Measurements from ENCODE around the gene ITGA1. TPM values are rescaled to one million over a fixed set of nuclear protein-coding genes. Genes with fewer than 3 reads are reported as not detected.

ITGA1 gene
- total and polyA plus RNA-seq, 11 donors: 5.5 to 52.0 (median 23.3) TPM

- no peaks in the 10 kb centered on the region for H3K27me3 ChIP-seq
- DNase-seq (no peak), ATAC-seq (peak in 1 of 4 donors; percentile 12)
- TF ChIP-seq CTCF (IDR thresholded peaks at IDR 0.05) (no peak), POLR2A (IDR thresholded peaks at IDR 0.05) (no peak)
- no peak overlapping the region for H3K4me3 ChIP-seq
- no peaks in the 10 kb centered on the region for H3K9me3 ChIP-seq
- WGBS, 4 donors: 94 to 100% (median 95%) methylated on average over 2 of the region's 2 CpGs
- peaks cover 0 to 62% (median 14%) of the 10 kb centered on the region in 9 donors for H3K36me3 ChIP-seq
- H3K4me1 ChIP-seq: peaks cover 0 to 19% (median 5%) of the 10 kb centered on the region in 12 donors
- intact Hi-C loops (cut with DNase I): loop anchor here in 1 of 10 donors (5.0 kb wide), 1 partner anchor 51 kb away; no protein-coding TSS in a partner anchor
- peak overlapping the region in 1 of 12 donors; percentile 50 for H3K27ac ChIP-seq
These were observed 155.6 kb downstream of the ITGA1 start for GRCh38 chr5:52943285-52943684.

GRCh38 chr5:52943808-52944207 is 156.1 kb downstream of the ITGA1 start:
- intact Hi-C loops (cut with DNase I): loop anchor here in 1 of 10 donors (5.0 kb wide), 1 partner anchor 52 kb away; no protein-coding TSS in a partner anchor
- ATAC-seq: peak in 2 of 4 donors; percentile 11 to 22
- peaks cover 0 to 24% (median 6%) of the 10 kb centered on the region in 12 donors for H3K4me1 ChIP-seq

GRCh38 chr5:52945040-52945439 is 157.3 kb downstream of the ITGA1 start:
- peaks cover 0 to 29% (median 6%) of the 10 kb centered on the region in 12 donors for H3K4me1 ChIP-seq
- peaks cover 0 to 60% (median 8%) of the 10 kb centered on the region in 9 donors for H3K36me3 ChIP-seq
- peak overlapping the region in 9 of 12 donors; percentile 12 to 51 (median 33) for H3K4me3 ChIP-seq
- intact Hi-C loops (cut with DNase I): loop anchor here in 1 of 10 donors (5.0 kb wide), 1 partner anchor 1277 kb away; no protein-coding TSS in a partner anchor
- no peak for ATAC-seq
- WGBS, 4 donors: 39 to 54% (median 48%) methylated on average over 4 of the region's 4 CpGs
- DNase-seq: no peak
- H3K9me3 ChIP-seq: no peaks in the 10 kb centered on the region
- H3K27me3 ChIP-seq: no peaks in the 10 kb centered on the region
- TF ChIP-seq CTCF (IDR thresholded peaks at IDR 0.05) (no peak), POLR2A (IDR thresholded peaks at IDR 0.05) (no peak)
- peak overlapping the region in 4 of 12 donors; percentile 23 to 50 (median 34) for H3K27ac ChIP-seq

More at GRCh38 chr5:52943808-52944207, 156.1 kb downstream of the ITGA1 start:
- WGBS, 4 donors: 86 to 97% (median 91%) methylated on average over 1 to 7 of the region's 7 CpGs
- peaks cover 0 to 59% (median 11%) of the 10 kb centered on the region in 9 donors for H3K36me3 ChIP-seq
- no peaks in the 10 kb centered on the region for H3K27me3 ChIP-seq
- peak in 1 of 5 donors; percentile 37 for DNase-seq
- H3K27ac ChIP-seq: peak overlapping the region in 1 of 12 donors; percentile 50
- no peak overlapping the region for H3K4me3 ChIP-seq
- H3K9me3 ChIP-seq: no peaks in the 10 kb centered on the region
- TF ChIP-seq CTCF (IDR thresholded peaks at IDR 0.05) (no peak), POLR2A (IDR thresholded peaks at IDR 0.05) (no peak)

GRCh38 chr5:52947208-52947607 is 159.5 kb downstream of the ITGA1 start:
- WGBS, 4 donors: 57 to 67% (median 61%) methylated on average over 4 of the region's 4 CpGs
- Histone ChIP-seq H3K9me3 (no peaks in the 10 kb centered on the region), H3K4me3 (no peak overlapping the region), H3K4me1 (peaks cover 0 to 29% (median 6%) of the 10 kb centered on the region in 12 donors), H3K27me3 (no peaks in the 10 kb centered on the region), H3K36me3 (peaks cover 0 to 67% (median 4%) of the 10 kb centered on the region in 9 donors), H3K27ac (peak overlapping the region in 1 of 12 donors; percentile 60)
- intact Hi-C loops (cut with DNase I): loop anchor here in 1 of 10 donors (5.0 kb wide), 1 partner anchor 1275 kb away; no protein-coding TSS in a partner anchor
- TF ChIP-seq CTCF (IDR thresholded peaks at IDR 0.05) (no peak), POLR2A (IDR thresholded peaks at IDR 0.05) (no peak)
- DNase-seq (no peak), ATAC-seq (no peak)
